DOHH2 (cell line): Measurements from ENCODE around the gene MED16.

Experiments used
- CTCF ChIP-seq: fragments of 200-600 bp; sonication (generic); IDR thresholded peaks from one replicate; pipeline ENCODE4 v1.5.1; 2014; ENCODE audit warnings: antibody characterized with exemption, mild to moderate bottlenecking, low read depth, low read length; ENCODE audit not compliant: poor library complexity, severe bottlenecking
- EZH2phosphoT487 ChIP-seq: fragments of 200-600 bp; sonication (generic); IDR thresholded peaks from 2 replicates; pipeline ENCODE4 v1.6.1; 2017; ENCODE audit warnings: borderline replicate concordance, mild to moderate bottlenecking, antibody characterized with exemption, low read length, moderate library complexity, mixed read lengths

GRCh38 chr19:939439-939838 is 46.5 kb upstream of the MED16 start:
- TF ChIP-seq EZH2phosphoT487 (no peak), CTCF (no peak)
